BJ (cell line): Measurements from ENCODE around the gene SPINK8. TPM values are rescaled to one million over a fixed set of nuclear protein-coding genes. Genes with fewer than 3 reads are reported as not detected.

Experiments
- CTCF ChIA-PET: fragments of 350-600 bp; formaldehyde crosslinking; extraction: SDS; loops from one replicate; lab custom pipeline; 2021; ENCODE audit warnings: antibody characterized with exemption, inconsistent platforms; lab: Yijun Ruan, JAX
- POLR2A ChIA-PET: fragments of 300-600 bp; sonication (Branson Sonifier 250); formaldehyde crosslinking; extraction: SDS; loops from one replicate; lab custom pipeline; 2021; ENCODE audit warnings: antibody characterized with exemption; lab: Charles Lee
- DNase-seq: peaks from one replicate; pipeline ENCODE4 v3.0.0-alpha.2; 2011; ENCODE audit warnings: low read depth
- H3K27me3 ChIP-seq: 2 replicates; pipeline ENCODE4 v1.6.0; 2011; ENCODE audit warnings: low read length; ENCODE audit not compliant: control insufficient read depth, insufficient read depth
- H3K36me3 ChIP-seq: 2 replicates; pipeline ENCODE4 v1.5.1; 2011; ENCODE audit warnings: low read length; ENCODE audit not compliant: control insufficient read depth, insufficient read depth
- H3K4me3 ChIP-seq: 2 replicates; pipeline ENCODE4 v1.5.1; 2011; ENCODE audit warnings: low read depth, mild to moderate bottlenecking, control low read depth, low read length
- polyA plus RNA-seq: library from polyadenylated mRNA; depleted of rRNA; stranded (reverse); fragments of >200 nt; gene quantifications from 2 replicates; pipeline ENCODE4 v1.2.3, GENCODE V29; 2011
- TF ChIP-seq, protein P1 (sequence below): IDR thresholded peaks from 2 replicates; pipeline ENCODE4 v1.5.1; 2011; ENCODE audit warnings: low read depth, mild to moderate bottlenecking, control low read depth, inconsistent platforms, low read length, moderate library complexity; ENCODE audit not compliant: insufficient read depth

Gene SPINK8
- polyA plus RNA-seq, 1 experiment, result not detected

DNA sequence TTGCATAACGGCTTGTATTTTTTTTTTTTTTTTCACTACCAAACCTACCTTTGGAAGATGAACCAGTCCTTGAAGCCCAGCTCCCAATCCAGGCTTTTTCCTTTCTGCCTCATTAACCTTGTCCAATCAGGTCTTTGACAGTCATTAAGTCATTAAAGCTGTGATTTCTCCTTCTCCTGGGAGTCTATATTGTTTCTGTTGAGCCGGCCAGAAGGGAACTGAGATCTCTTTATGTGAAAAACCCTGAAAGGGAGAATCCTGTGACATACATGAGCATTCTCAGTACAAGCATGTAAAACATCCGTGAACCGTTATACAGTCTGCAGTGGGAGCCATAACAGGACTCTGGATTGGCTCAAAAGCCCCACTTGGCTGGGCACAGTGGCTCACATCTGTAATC is 52.6 kb downstream of the SPINK8 start:
- Histone ChIP-seq H3K27me3 (0 out of 2 replicates have a peak, but pooled peaks cover 1% of the 10 kb centered on the region), H3K4me3 (no peak overlapping the region), H3K36me3 (no peaks in the 10 kb centered on the region)
- ChIA-PET POLR2A (interaction anchor here (0.5 kb wide), 1 partner anchor 127 kb away, joined by 3 read pairs; no protein-coding TSS in a partner anchor), CTCF (interaction anchor here (1.7 to 5.1 kb wide), 2 partner anchors 120 to 155 kb away, joined by 5 to 66 read pairs; no protein-coding TSS in a partner anchor)
- no peak for DNase-seq
- TF ChIP-seq, protein P1, sequence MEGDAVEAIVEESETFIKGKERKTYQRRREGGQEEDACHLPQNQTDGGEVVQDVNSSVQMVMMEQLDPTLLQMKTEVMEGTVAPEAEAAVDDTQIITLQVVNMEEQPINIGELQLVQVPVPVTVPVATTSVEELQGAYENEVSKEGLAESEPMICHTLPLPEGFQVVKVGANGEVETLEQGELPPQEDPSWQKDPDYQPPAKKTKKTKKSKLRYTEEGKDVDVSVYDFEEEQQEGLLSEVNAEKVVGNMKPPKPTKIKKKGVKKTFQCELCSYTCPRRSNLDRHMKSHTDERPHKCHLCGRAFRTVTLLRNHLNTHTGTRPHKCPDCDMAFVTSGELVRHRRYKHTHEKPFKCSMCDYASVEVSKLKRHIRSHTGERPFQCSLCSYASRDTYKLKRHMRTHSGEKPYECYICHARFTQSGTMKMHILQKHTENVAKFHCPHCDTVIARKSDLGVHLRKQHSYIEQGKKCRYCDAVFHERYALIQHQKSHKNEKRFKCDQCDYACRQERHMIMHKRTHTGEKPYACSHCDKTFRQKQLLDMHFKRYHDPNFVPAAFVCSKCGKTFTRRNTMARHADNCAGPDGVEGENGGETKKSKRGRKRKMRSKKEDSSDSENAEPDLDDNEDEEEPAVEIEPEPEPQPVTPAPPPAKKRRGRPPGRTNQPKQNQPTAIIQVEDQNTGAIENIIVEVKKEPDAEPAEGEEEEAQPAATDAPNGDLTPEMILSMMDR, result no peak

DNA sequence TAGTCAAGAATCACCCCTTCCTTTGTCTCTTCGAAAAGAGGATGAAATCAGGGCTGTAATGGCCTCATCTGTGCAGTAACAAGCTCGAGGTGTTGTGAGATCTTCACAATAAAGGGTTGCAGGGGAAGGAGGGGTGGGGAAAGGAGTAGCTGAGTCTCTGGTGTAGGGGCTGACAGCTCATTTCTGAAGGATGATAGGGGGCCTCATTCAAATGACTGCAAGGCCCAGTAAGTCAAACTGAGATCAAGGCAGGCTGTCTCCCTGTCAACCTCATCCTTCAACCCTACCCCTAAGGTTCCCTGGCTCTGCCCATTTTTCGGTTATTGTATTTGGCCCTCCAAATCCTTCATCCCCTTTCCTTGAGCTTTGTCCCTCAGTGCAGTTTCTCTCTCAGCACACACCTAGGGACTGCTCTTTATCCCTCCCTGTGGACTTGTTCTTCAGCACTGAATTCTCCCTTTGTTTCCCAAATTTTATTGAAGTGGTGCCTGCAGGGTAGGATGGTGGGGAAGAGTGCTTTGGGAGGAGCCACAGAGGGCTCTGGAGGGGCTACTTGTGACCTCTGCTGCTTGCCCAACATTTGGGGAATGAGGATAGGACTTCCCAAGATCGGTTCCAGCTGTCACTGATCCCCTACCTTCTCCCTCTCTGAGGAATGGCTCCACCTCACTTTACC is 54.4 kb downstream of the SPINK8 start:
- ChIA-PET CTCF (interaction anchor here (1.0 to 5.1 kb wide), 4 partner anchors 15 to 157 kb away, joined by 4 to 66 read pairs (median 6); no protein-coding TSS in a partner anchor), POLR2A (no interaction called here)
- Histone ChIP-seq H3K36me3 (no peaks in the 10 kb centered on the region), H3K4me3 (no peak overlapping the region), H3K27me3 (0 out of 2 replicates have a peak, but pooled peaks cover 1% of the 10 kb centered on the region)
- TF ChIP-seq, protein P1, result no peak
- DNase-seq, result no peak

DNA sequence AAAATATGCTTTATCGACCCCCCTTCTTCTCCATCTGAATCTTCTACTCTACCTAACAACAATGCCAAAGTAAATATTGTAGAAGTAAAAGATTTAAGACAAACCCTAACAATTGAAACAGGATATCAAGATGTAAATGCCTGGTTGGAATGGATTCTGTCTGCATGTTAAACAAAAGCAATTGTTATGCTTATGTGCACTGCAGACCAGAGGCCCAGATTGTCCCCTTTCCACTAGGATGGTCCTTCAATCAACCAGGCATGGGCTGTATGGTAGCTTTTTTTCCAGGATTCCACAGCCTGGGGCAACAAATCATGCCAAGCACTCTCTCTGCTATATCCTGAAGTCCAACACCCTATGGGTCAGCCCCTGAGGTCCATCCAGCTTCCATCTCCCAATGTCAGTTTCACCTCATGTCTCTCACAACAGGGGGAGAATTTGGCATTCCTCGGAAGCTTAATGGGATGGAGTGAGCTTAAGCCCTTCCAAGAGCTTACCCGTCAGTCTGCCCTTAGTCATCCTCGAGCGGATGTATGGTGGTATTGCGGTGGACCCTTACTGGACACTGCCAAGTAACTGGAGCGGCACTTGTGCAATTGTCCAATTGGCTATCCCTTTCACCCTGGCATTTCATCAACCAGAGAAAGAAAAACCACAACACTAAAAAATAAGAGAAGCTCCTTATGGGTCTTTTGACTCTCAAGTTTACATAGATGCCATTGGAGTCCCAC is 56.4 kb downstream of the SPINK8 start:
- H3K36me3 ChIP-seq, result no peaks in the 10 kb centered on the region
- CTCF ChIA-PET, result interaction anchor here (1.8 to 5.1 kb wide), 2 partner anchors 124 to 159 kb away, joined by 8 to 66 read pairs; no protein-coding TSS in a partner anchor
- no peak overlapping the region for H3K4me3 ChIP-seq
- POLR2A ChIA-PET, result no interaction called here
- 0 out of 2 replicates have a peak, but pooled peaks cover 1% of the 10 kb centered on the region for H3K27me3 ChIP-seq
- TF ChIP-seq, protein P1, result no peak
- no peak for DNase-seq

DNA sequence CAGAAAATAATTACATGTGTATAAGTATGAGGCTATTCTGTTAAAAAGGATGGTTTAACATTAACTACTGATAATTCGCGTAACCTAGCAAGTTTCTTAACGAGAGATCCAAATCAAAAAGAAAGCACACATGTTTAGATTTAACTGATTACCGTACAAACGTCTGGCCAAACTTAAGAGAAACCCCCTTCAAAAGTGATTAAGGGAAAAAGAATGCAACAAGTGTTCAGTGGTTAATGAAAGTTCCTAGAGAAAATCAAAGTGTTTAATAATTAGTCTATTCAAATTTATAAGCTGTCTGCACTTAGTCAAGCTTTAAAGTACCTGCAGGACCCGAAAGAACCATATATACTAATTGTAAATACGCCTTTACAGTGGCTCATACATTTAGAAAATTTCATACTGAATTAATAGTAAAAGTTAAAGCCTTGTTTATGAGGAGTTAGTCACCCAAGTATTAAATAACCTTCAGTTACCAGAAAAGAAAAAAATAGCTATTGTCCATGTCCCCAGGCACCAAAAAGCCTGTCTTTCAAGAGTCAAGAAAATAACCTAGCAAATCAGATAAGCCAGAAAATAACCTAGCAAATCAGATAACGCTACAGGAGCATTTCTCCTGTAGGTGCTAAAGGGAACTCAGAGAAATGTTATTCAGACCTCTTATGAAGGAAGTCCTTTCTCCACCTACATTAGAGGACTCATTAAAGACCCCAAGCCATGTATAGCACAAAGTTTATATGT is 58.0 kb downstream of the SPINK8 start:
- Histone ChIP-seq H3K4me3 (no peak overlapping the region), H3K27me3 (0 out of 2 replicates have a peak, but pooled peaks cover 1% of the 10 kb centered on the region), H3K36me3 (no peaks in the 10 kb centered on the region)
- POLR2A ChIA-PET, result no interaction called here
- TF ChIP-seq, protein P1, result no peak
- DNase-seq, result no peak
- CTCF ChIA-PET, result interaction anchor here (0.8 to 9.8 kb wide), 4 partner anchors 9 to 164 kb away, joined by 4 to 263 read pairs (median 18); partner anchors contain the start of genes CCDC51 and TMA7
